HG03175 (cell line): ENCODE results near the gene GTF3C5.
A peak's percentile ranks its signal among the peaks of the same experiment; 100 is the strongest.
"Not testable (repeated sequence)": the region's sequence is repeated elsewhere in the genome, so short reads cannot be mapped to it uniquely, and the experiment has no call there.

Experiments used
- ATAC-seq: cut with Tn5 transposase; IDR thresholded peaks from one replicate; pipeline ENCODE4 v1.9.1; 2021; ENCODE audit warnings: mild to moderate bottlenecking, moderate library complexity; ENCODE audit not compliant: unreplicated experiment

Gene GTF3C5

GRCh38 chr9:133030317-133031129 lies at the start of gene GTF3C5:
Gene GTF3C5 (plus strand): TSS chr9:133030997. CDS start chr9:133031012, 15 bp downstream.
- ATAC-seq: peak; percentile 96

DNA sequence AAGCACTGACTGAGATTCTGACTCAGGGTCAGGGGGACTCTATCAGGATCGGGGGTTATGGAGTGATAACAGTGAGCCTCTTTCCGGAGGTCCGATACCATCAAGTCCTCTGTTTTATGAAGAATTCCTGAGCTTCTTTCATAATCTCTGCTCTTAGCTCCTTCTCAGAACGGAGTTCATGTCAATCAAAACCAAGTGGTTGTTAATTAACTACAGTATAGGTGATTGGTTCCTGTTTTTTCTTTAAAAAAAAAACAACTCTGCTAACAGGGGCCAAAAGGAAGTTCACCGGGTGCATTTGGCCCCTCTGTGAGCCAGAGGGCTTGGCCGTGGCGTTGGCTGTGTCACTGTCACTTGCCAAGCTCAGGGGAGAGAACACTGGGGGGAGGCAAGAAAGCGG lies 48.3 kb upstream of the GTF3C5 start:
- ATAC-seq: peak; percentile 71

DNA sequence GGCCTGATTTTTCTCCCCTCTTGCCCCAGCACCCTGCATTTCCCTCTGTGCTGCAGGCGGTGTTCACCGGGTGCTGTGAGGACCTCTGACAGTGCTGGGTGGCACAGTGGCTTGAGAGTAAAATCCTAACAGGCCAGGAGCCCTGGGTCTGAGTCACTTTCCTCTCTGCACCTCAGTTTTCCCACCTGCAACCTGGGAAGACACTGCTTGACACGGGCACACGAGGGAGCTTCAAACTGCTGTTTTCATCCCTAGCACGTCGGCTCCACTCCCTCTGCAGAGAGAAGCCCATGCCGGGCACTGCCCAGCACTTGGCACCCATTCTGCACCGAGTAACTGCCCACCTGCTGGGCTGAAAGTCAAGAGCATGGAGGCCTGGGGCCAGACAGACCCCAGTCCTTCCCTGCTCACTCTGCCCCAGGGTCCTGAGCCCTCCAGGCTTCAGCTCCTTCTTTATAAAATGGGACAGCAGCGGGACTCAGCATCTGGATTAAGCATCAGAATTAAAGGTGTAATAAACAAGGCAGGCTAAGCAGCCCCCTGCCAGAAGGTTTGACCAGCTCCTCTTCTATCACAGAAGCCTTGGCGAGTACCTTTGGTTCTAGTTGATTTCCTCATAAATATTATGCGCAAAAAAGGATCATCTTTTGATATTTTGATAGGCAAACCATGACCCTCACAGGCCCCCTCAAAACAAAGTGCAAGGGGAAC lies 47.2 kb upstream of the GTF3C5 start:
- no peak for ATAC-seq

DNA sequence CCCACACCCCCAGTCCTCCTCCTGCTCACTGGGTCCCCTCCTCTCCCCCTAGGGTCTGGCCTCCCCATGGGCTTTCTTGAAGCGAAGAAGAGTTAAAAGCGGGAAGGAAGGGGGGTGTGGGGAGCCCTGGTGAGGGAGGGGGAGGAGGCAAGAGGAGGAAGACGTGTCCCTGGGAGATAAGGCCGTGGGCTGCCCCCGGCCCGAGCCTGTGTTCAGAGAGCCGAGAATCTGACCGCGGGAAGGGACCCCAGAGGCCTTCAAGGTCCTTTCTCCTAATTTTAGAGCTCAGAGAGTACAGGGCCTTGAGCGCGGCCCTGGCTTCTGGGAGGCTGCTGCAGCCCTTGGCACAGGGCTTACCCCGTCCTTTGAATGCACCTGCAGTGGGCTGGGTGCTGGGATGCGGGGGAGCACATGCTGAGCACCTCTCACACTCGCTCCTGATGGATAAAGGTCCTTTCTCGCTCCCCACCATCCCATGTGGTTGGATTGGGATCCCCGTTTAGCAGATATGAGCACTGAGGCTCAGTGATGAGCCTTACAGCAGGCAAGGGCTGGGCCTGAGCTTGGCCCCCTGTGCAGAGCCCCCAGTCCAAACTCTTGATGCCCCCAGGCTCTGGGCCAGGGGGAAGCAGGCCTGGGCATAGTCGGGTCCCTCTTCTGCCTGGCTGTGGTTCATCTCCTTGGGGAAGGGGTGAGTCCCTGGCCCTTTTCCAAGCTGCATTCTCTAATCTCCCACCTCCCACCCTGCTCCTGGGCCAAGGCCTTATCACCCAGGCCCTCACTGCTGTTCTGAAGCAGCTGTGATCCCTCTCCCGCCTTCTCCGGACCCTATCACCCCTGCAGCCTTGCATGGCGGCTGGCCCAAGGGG lies 46.4 kb upstream of the GTF3C5 start:
- ATAC-seq: no peak

DNA sequence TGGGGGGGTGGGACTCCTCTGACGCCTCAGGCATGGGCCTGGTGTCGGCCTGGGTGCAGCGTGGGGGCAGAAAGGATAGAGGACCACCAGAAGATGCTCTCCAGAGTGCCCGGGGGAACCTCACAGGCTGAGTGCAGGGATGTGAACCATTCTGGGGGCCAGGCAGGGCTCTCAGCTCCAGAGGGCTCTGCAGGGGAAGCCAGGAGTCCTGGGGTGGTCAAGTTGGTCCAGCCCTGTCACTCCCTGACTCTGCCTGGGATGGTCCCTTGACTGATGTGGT lies 45.8 kb upstream of the GTF3C5 start:
- ATAC-seq: no peak

DNA sequence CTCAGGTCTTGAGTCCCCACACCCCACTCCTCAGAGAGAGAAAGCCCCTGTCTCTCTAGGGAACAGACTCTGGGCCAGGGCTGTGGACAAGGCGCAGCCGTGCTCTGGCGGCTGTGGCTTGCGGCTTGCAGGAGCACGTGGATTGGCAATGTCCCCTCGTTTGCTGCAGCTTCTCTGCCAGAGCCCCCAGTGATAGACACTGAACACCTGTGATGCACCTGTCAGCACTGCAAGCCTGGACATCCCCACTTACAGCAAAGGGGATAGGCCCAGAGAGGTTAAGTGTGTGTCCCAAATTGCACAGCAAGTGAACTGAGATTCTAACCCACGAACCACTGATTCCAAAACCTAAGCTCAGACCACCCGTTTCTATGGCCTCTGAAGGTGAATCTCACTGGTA lies 45.3 kb upstream of the GTF3C5 start:
- ATAC-seq: no peak

DNA sequence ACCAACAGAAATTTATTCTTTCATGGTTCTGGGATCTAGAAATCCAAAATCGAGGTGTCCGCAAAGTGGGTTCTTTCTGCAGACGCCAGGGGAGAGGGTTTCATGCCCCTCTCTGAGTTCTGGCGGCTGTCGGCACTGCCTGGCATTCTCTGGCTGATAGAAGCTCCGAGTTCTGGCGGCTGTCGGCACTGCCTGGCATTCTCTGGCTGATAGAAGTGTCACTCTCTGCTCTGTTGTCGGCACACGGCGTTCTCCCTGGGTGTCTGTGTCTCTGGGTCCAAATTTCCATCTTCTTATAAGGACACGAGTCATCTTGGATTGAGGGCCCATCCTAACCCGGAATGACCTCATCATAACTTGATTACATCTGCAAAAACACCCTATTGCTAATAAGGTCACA lies 44.7 kb upstream of the GTF3C5 start:
- ATAC-seq: no peak

- ATAC-seq: no peak
Observed at GRCh38 chr9:132986640-132987620, 43.9 kb upstream of the GTF3C5 start.

DNA sequence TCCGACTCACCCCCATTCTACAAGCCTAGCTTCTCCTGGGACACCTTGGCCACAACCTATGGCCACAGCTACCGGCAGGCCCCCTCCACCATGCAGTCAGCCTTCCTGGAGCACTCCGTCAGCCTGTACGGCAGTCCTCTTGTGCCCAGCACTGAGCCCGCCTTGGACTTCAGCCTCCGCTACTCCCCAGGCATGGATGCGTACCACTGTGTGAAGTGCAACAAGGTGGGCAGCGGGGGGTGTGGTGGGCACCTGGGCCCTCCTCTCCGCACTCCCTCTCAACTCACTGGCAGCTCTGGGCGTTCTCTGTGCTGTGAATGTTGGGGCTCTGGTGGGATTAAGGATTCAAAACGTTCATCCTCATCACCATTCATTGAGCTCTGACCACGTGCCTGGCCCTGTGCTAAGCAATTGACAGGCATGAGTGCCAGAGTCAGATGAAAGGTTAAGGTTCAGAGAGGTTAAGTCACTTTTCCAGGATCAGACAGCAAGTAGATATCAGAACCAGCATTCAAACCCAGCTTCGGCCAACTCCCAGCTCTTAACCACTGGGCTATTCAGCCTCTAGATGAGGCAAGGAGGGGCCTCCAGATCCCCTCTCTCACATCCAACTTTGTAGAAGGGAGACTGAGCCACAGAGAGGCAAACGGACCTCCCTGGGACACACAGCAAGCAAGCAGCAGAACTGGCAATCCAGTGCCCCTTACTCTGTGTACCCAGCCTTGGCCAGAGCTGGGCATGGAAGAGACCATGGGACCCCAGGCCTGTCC lies 42.4 kb upstream of the GTF3C5 start:
- ATAC-seq: no peak

DNA sequence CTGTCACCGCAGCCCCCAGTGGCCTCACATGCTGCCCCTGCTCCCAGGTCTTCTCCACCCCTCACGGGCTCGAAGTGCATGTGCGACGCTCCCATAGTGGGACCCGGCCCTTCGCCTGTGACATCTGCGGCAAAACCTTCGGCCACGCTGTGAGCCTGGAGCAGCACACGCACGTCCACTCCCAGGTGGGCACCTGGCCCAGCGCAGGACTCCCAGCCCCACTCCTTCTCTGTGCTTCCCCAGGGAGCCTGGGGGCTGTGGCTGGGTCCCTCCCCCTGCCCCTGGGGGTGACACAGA lies 41.8 kb upstream of the GTF3C5 start:
- ATAC-seq: no peak

DNA sequence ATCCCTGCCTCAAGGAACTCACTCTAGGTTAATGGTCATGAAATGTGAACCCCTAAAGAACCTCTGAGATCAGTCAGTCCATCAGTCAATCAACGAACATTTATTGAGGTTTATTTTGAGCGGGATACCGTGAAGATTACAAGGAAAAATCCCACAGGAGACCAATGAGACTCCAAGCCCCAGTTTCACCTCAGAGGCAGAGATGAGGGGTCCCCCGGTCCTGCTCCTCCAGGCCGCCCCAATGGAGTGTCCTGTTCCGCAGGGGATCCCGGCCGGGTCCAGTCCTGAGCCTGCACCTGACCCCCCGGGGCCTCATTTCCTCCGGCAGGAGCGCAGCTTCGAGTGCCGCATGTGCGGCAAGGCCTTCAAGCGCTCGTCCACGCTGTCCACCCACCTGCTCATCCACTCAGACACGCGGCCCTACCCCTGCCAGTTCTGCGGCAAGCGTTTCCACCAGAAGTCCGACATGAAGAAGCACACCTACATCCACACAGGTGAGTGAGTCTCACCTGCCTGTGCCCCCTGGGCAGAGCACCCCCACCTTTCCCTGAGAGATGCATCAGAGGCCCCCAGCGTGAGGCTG lies 41.3 kb upstream of the GTF3C5 start:
- ATAC-seq: no peak

- not testable (repeated sequence) for ATAC-seq
Observed at GRCh38 chr9:132989998-132990557, 40.7 kb upstream of the GTF3C5 start.

GRCh38 chr9:132990781-132991180 lies 40.0 kb upstream of the GTF3C5 start:
- no peak for ATAC-seq

DNA sequence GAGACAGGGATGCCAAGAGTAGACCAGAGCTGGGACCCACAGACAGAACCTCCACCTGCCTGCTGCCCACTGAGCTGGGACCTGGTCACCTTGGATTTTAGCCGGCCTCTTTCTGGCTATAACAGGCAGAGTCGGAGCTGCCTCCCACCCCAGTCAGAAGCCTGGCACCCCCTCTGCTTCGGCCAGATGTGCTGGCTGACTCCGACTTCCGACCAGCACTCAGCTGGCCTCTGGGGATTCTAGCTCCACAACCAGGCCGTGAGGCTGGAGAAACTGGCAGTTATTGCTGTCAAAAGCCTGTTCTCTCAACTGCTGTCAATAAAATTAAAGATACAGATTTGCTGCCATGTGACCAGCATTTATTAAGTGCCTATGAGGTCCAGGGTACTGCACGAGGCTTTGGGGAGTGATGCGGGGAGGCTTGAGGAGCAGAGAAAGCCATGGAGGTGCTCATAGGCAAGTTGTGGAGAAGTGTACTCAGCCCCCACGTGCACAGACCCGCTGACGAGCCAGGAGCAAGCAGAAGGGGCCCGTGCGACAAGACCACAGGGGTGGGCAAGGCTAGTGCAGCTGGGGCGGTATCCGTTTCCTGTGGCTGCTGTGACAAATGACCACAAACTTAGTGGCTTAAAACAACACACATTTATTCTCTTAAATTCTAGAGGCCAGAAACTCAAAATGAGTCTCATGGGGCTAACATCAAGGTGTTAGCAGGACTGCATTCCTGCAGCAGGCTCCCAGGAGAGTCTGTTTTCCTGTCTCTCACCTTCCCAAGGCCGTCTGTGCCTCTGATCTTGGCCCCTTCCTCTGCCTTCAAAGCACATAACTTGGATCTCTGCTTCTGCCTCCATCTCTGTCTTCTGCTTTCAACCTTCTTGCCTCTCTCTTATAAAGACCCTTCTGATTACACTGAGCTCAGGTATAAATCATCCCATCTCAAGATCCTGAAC lies 39.2 kb upstream of the GTF3C5 start:
- no peak for ATAC-seq

DNA sequence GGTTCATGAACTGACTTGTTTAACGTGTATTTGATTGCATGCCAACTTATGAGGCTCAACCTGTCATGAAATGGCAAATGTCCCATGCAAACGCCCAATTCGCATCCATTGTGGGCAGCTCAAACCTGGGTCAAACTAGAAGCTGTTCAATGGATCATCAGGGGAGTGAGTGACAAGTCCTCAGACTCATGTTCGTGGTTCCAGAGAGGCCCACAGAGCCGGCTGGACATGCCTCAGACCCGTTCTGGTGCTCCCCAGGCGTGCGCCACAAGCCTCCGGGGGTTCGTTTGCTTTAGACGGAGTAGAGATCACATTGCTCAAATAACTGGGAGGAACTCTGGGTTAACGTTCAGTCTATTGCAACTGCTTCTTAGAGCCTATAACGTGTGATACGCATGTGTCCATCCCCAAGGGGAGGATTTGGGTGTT lies 37.3 kb upstream of the GTF3C5 start:
- no peak for ATAC-seq

- ATAC-seq: peak; percentile 65
Observed at GRCh38 chr9:132994410-132995120, 36.2 kb upstream of the GTF3C5 start.

GRCh38 chr9:132995121-132995420 lies 35.7 kb upstream of the GTF3C5 start:
- ATAC-seq: no peak

DNA sequence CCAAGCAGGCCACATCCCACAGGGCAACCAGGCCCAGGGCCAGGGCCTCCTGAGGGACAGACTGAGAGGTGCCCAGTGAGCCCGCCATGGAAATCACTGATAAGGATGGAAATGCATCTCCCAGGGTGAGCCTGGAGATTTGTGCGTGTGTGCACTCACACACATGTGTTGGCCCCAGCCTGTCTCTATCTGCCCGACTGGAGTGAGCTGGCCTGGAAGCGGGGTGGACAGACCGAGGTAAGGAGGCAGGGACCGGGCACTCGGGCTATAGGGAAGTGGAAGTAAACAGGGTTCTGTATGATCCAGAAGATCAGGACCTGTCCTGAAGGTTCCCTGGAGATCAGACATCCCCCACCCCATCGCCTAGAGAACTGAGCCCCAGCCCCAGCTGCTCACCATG lies 34.9 kb upstream of the GTF3C5 start:
- no peak for ATAC-seq
